Measurements from ENCODE around the gene TAF11.
"Not testable (repeated sequence)": the region's sequence is repeated elsewhere in the genome, so short reads cannot be mapped to it uniquely, and the experiment has no call there.

The TAF11 gene

GRCh38 chr6:34916348-34916967 lies 28.6 kb upstream of the TAF11 start:
- DNase-seq (ENCODE audit: insufficient read length, low spot score) (no peak), FAIRE-seq (no peak)
- no peak for TF ChIP-seq POLR2A (IDR thresholded peaks at IDR 0.05; ENCODE audit: low read depth, low read length)

- FAIRE-seq (no peak), DNase-seq (ENCODE audit: insufficient read length, low spot score) (no peak)
- no peak for TF ChIP-seq POLR2A (IDR thresholded peaks at IDR 0.05; ENCODE audit: low read depth, low read length)
Observed at GRCh38 chr6:34914358-34914757, 26.5 kb upstream of the TAF11 start.

- no peak for TF ChIP-seq POLR2A (IDR thresholded peaks at IDR 0.05; ENCODE audit: low read depth, low read length)
- peak; percentile 55 for DNase-seq (ENCODE audit: insufficient read length, low spot score)
- FAIRE-seq: peak; percentile 98
Observed at GRCh38 chr6:34912715-34913464, 25.0 kb upstream of the TAF11 start.

GRCh38 chr6:34911822-34912221 lies 24.0 kb upstream of the TAF11 start:
- FAIRE-seq: no peak
- no peak for DNase-seq (ENCODE audit: insufficient read length, low spot score)
- TF ChIP-seq POLR2A (IDR thresholded peaks at IDR 0.05; ENCODE audit: low read depth, low read length): no peak

GRCh38 chr6:34909320-34909883 lies 21.6 kb upstream of the TAF11 start:
- no peak for TF ChIP-seq POLR2A (IDR thresholded peaks at IDR 0.05; ENCODE audit: low read depth, low read length)
- FAIRE-seq (no peak), DNase-seq (ENCODE audit: insufficient read length, low spot score) (no peak)

GRCh38 chr6:34908194-34908593 lies 20.4 kb upstream of the TAF11 start:
- FAIRE-seq (no peak), DNase-seq (ENCODE audit: insufficient read length, low spot score) (no peak)
- TF ChIP-seq POLR2A (IDR thresholded peaks at IDR 0.05; ENCODE audit: low read depth, low read length): no peak

- DNase-seq (ENCODE audit: insufficient read length, low spot score) (no peak), FAIRE-seq (no peak)
- TF ChIP-seq POLR2A (IDR thresholded peaks at IDR 0.05; ENCODE audit: low read depth, low read length): no peak
Observed at GRCh38 chr6:34906826-34907225, 19.0 kb upstream of the TAF11 start.

- TF ChIP-seq POLR2A (IDR thresholded peaks at IDR 0.05; ENCODE audit: low read depth, low read length): no peak
- no peak for DNase-seq (ENCODE audit: insufficient read length, low spot score)
- no peak for FAIRE-seq
Observed at GRCh38 chr6:34904990-34905613, 17.3 kb upstream of the TAF11 start.

- no peak for TF ChIP-seq POLR2A (IDR thresholded peaks at IDR 0.05; ENCODE audit: low read depth, low read length)
Observed at GRCh38 chr6:34901930-34902329, 14.1 kb upstream of the TAF11 start.

GRCh38 chr6:34900321-34901031 lies 12.6 kb upstream of the TAF11 start:
- no peak for FAIRE-seq
- TF ChIP-seq POLR2A (IDR thresholded peaks at IDR 0.05; ENCODE audit: low read depth, low read length): no peak
- DNase-seq (ENCODE audit: insufficient read length, low spot score): no peak

More at GRCh38 chr6:34901930-34902329, 14.1 kb upstream of the TAF11 start:
- DNase-seq (ENCODE audit: insufficient read length, low spot score) (no peak), FAIRE-seq (no peak)

- peak; percentile 78 for FAIRE-seq
- not testable (repeated sequence) for DNase-seq (ENCODE audit: insufficient read length, low spot score)
Observed at GRCh38 chr6:34899748-34900147, 11.9 kb upstream of the TAF11 start.

- FAIRE-seq (no peak), DNase-seq (ENCODE audit: insufficient read length, low spot score) (no peak)
- no peak for TF ChIP-seq POLR2A (IDR thresholded peaks at IDR 0.05; ENCODE audit: low read depth, low read length)
Observed at GRCh38 chr6:34897716-34898115, 9.9 kb upstream of the TAF11 start.

GRCh38 chr6:34897130-34897529 lies 9.3 kb upstream of the TAF11 start:
- no peak for DNase-seq (ENCODE audit: insufficient read length, low spot score)
- peak; percentile 15 for FAIRE-seq
- TF ChIP-seq POLR2A (IDR thresholded peaks at IDR 0.05; ENCODE audit: low read depth, low read length): no peak

GRCh38 chr6:34894693-34895092 lies 6.9 kb upstream of the TAF11 start:
- no peak for TF ChIP-seq POLR2A (IDR thresholded peaks at IDR 0.05; ENCODE audit: low read depth, low read length)
- FAIRE-seq: no peak

More at GRCh38 chr6:34894693-34895092, 6.9 kb upstream of the TAF11 start:
- DNase-seq (ENCODE audit: insufficient read length, low spot score): no peak
